Ectodermal cell (in vitro differentiated cells): ENCODE data around the gene ARID2.

ENCODE experiments used
- H3K27ac ChIP-seq: 2 replicates; pipeline ENCODE4 v1.7.0; 2013; ENCODE audit warnings: mild to moderate bottlenecking, low read depth, low read length; ENCODE audit not compliant: insufficient read depth, poor library complexity, severe bottlenecking
- H3K27me3 ChIP-seq: 2 replicates; pipeline ENCODE4 v1.7.0; 2013; ENCODE audit warnings: mild to moderate bottlenecking, low read length; ENCODE audit not compliant: insufficient read depth, control insufficient read depth, poor library complexity, severe bottlenecking
- H3K36me3 ChIP-seq: one replicate; pipeline ENCODE4 v1.7.0; 2013; ENCODE audit warnings: low read length; ENCODE audit not compliant: control insufficient read depth, insufficient read depth
- H3K4me1 ChIP-seq: one replicate; pipeline ENCODE4 v1.7.0; 2013; ENCODE audit warnings: low read length; ENCODE audit not compliant: control insufficient read depth, insufficient read depth
- H3K4me3 ChIP-seq: 2 replicates; pipeline ENCODE4 v1.7.0; 2013; ENCODE audit warnings: low read depth, low read length, control low read depth; ENCODE audit not compliant: insufficient read depth
- H3K9me3 ChIP-seq: 2 replicates; pipeline ENCODE4 v1.7.0; 2013; ENCODE audit warnings: mild to moderate bottlenecking, low read length, moderate library complexity; ENCODE audit not compliant: control insufficient read depth
- WGBS, 2 experiments: methylation state at CpG; one replicate each; pipeline ENCODE4 v1.1.7; 2013; ENCODE audit warnings: missing lambda C conversion rate in 2 of 2; 5-methylcytosine and 5-hydroxymethylcytosine counted together

The ARID2 gene

GRCh38 chr12:45913631-45914030 is 184.1 kb downstream of the ARID2 start:
- Histone ChIP-seq H3K27me3 (no peaks in the 10 kb centered on the region), H3K9me3 (no peaks in the 10 kb centered on the region), H3K36me3 (no peaks in the 10 kb centered on the region), H3K4me1 (no peaks in the 10 kb centered on the region), H3K27ac (no peak overlapping the region), H3K4me3 (no peak overlapping the region)
- WGBS, 2 experiments, result 81 to 92% methylated on average over 2 of the region's 2 CpGs

GRCh38 chr12:45914090-45914489 is 184.6 kb downstream of the ARID2 start:
- H3K27ac ChIP-seq, result no peak overlapping the region
- no peaks in the 10 kb centered on the region for H3K4me1 ChIP-seq
- no peaks in the 10 kb centered on the region for H3K27me3 ChIP-seq
- no peak overlapping the region for H3K4me3 ChIP-seq
- no peaks in the 10 kb centered on the region for H3K36me3 ChIP-seq
- WGBS, 2 experiments, result 60 to 65% methylated on average over 1 of the region's 1 CpG
- H3K9me3 ChIP-seq, result no peaks in the 10 kb centered on the region

- 83 to 88% methylated on average over 2 of the region's 2 CpGs for WGBS, 2 experiments
- Histone ChIP-seq H3K4me3 (no peak overlapping the region), H3K36me3 (no peaks in the 10 kb centered on the region), H3K27ac (no peak overlapping the region), H3K27me3 (no peaks in the 10 kb centered on the region), H3K9me3 (no peaks in the 10 kb centered on the region), H3K4me1 (no peaks in the 10 kb centered on the region)
Observed at GRCh38 chr12:45915405-45915804, 185.9 kb downstream of the ARID2 start.

- 100% methylated on average over 2 of the region's 3 CpGs; no CpG with 5 or more reads in 1 of the 2 experiments for WGBS, 2 experiments
- Histone ChIP-seq H3K36me3 (peaks cover 3% of the 10 kb centered on the region), H3K4me1 (no peaks in the 10 kb centered on the region), H3K4me3 (no peak overlapping the region), H3K9me3 (no peaks in the 10 kb centered on the region), H3K27me3 (no peaks in the 10 kb centered on the region), H3K27ac (no peak overlapping the region)
Observed at GRCh38 chr12:45918818-45919217, 189.3 kb downstream of the ARID2 start.

- no peaks in the 10 kb centered on the region for H3K4me1 ChIP-seq
- no peaks in the 10 kb centered on the region for H3K9me3 ChIP-seq
- peaks cover 16% of the 10 kb centered on the region for H3K36me3 ChIP-seq
- WGBS, 2 experiments, result 82 to 96% methylated on average over 2 of the region's 2 CpGs
- H3K27me3 ChIP-seq, result no peaks in the 10 kb centered on the region
- no peak overlapping the region for H3K4me3 ChIP-seq
- H3K27ac ChIP-seq, result no peak overlapping the region
Observed at GRCh38 chr12:45928309-45928708, 198.8 kb downstream of the ARID2 start.

- no peaks in the 10 kb centered on the region for H3K4me1 ChIP-seq
- no peaks in the 10 kb centered on the region for H3K9me3 ChIP-seq
- no peak overlapping the region for H3K4me3 ChIP-seq
- WGBS, 2 experiments, result 100% methylated on average over 1 to 2 of the region's 3 CpGs
- H3K27me3 ChIP-seq, result no peaks in the 10 kb centered on the region
- H3K27ac ChIP-seq, result no peak overlapping the region
- peaks cover 16% of the 10 kb centered on the region for H3K36me3 ChIP-seq
Observed at GRCh38 chr12:45930369-45930768, 200.9 kb downstream of the ARID2 start.

- peaks cover 5% of the 10 kb centered on the region for H3K36me3 ChIP-seq
- WGBS, 2 experiments, result 93 to 97% methylated on average over 2 of the region's 2 CpGs
- no peak overlapping the region for H3K4me3 ChIP-seq
Observed at GRCh38 chr12:45933504-45933903, 204.0 kb downstream of the ARID2 start.

GRCh38 chr12:45934956-45935355 is 205.4 kb downstream of the ARID2 start:
- Histone ChIP-seq H3K4me1 (no peaks in the 10 kb centered on the region), H3K36me3 (no peaks in the 10 kb centered on the region), H3K27me3 (no peaks in the 10 kb centered on the region), H3K9me3 (no peaks in the 10 kb centered on the region), H3K4me3 (no peak overlapping the region), H3K27ac (no peak overlapping the region)
- 75 to 88% methylated on average over 1 of the region's 1 CpG for WGBS, 2 experiments

More at GRCh38 chr12:45933504-45933903, 204.0 kb downstream of the ARID2 start:
- H3K4me1 ChIP-seq, result no peaks in the 10 kb centered on the region
- H3K27ac ChIP-seq, result no peak overlapping the region
- no peaks in the 10 kb centered on the region for H3K27me3 ChIP-seq
- H3K9me3 ChIP-seq, result no peaks in the 10 kb centered on the region

GRCh38 chr12:45938566-45938965 is 209.1 kb downstream of the ARID2 start:
- no peaks in the 10 kb centered on the region for H3K9me3 ChIP-seq
- H3K27ac ChIP-seq, result no peak overlapping the region
- H3K4me3 ChIP-seq, result no peak overlapping the region
- H3K36me3 ChIP-seq, result no peaks in the 10 kb centered on the region
- H3K4me1 ChIP-seq, result no peaks in the 10 kb centered on the region
- 94% methylated on average over 2 of the region's 2 CpGs for WGBS, 2 experiments
- H3K27me3 ChIP-seq, result no peaks in the 10 kb centered on the region

GRCh38 chr12:45939759-45940158 is 210.3 kb downstream of the ARID2 start:
- WGBS, 2 experiments, result 93 to 96% methylated on average over 2 of the region's 2 CpGs
- H3K27ac ChIP-seq, result no peak overlapping the region
- no peaks in the 10 kb centered on the region for H3K36me3 ChIP-seq

GRCh38 chr12:45944771-45945170 is 215.3 kb downstream of the ARID2 start:
- WGBS, 2 experiments, result 85% methylated on average over 1 of the region's 1 CpG; no CpG with 5 or more reads in 1 of the 2 experiments

More at GRCh38 chr12:45939759-45940158, 210.3 kb downstream of the ARID2 start:
- H3K27me3 ChIP-seq, result no peaks in the 10 kb centered on the region
- no peaks in the 10 kb centered on the region for H3K9me3 ChIP-seq
- no peak overlapping the region for H3K4me3 ChIP-seq
- H3K4me1 ChIP-seq, result no peaks in the 10 kb centered on the region

More at GRCh38 chr12:45944771-45945170, 215.3 kb downstream of the ARID2 start:
- H3K4me3 ChIP-seq, result no peak overlapping the region
- H3K36me3 ChIP-seq, result no peaks in the 10 kb centered on the region
- H3K4me1 ChIP-seq, result no peaks in the 10 kb centered on the region
- no peaks in the 10 kb centered on the region for H3K9me3 ChIP-seq
- H3K27ac ChIP-seq, result no peak overlapping the region
- H3K27me3 ChIP-seq, result no peaks in the 10 kb centered on the region
